GM23338 (cell line): Measurements from ENCODE around the gene EZR. TPM values are rescaled to one million over a fixed set of nuclear protein-coding genes. Genes with fewer than 3 reads are reported as not detected.

Experiments
- ATAC-seq: fragments of 200-7000 bp; cut with Tn5 transposase; 3 replicates; pipeline ENCODE4 v1.9.1; 2020
- DNase-seq: peaks from one replicate; pipeline ENCODE4 v3.0.0-alpha.2; 2015; ENCODE audit warnings: low spot score
- H2AFZ ChIP-seq: fragments of 200-600 bp; sonication (generic); 2 replicates; pipeline ENCODE4 v1.8.0; 2016; ENCODE audit warnings: antibody characterized with exemption, mild to moderate bottlenecking, moderate library complexity
- H3F3A ChIP-seq: fragments of 200-600 bp; sonication (generic); replicated peaks from 2 replicates; pipeline ENCODE4 v1.8.0; 2017; ENCODE audit warnings: antibody characterized with exemption, mixed run types, low read depth
- H3K27ac ChIP-seq: fragments of 200-600 bp; sonication (generic); 2 replicates; pipeline ENCODE4 v1.6.1; 2016; ENCODE audit warnings: low read depth
- H3K27me3 ChIP-seq: fragments of 200-600 bp; sonication (generic); 2 replicates; pipeline ENCODE4 v1.8.0; 2016; ENCODE audit warnings: mild to moderate bottlenecking, mixed run types, moderate library complexity; ENCODE audit not compliant: insufficient read depth
- H3K36me3 ChIP-seq: fragments of 200-600 bp; sonication (generic); 2 replicates; pipeline ENCODE4 v1.8.0; 2016; ENCODE audit warnings: mild to moderate bottlenecking; ENCODE audit not compliant: insufficient read depth
- H3K4me1 ChIP-seq: fragments of 200-600 bp; sonication (generic); 2 replicates; pipeline ENCODE4 v1.8.0; 2016; ENCODE audit warnings: mild to moderate bottlenecking, moderate library complexity; ENCODE audit not compliant: insufficient read depth
- H3K4me2 ChIP-seq: fragments of 200-600 bp; sonication (generic); 2 replicates; pipeline ENCODE4 v1.7.1; 2017; ENCODE audit warnings: mixed run types
- H3K4me3 ChIP-seq: fragments of 200-600 bp; sonication (generic); 2 replicates; pipeline ENCODE4 v1.6.1; 2016; ENCODE audit warnings: mixed run types
- H3K79me2 ChIP-seq: fragments of 200-600 bp; sonication (generic); replicated peaks from 2 replicates; pipeline ENCODE4 v1.8.0; 2017; ENCODE audit warnings: mild to moderate bottlenecking; ENCODE audit not compliant: insufficient read depth
- H3K9me2 ChIP-seq: fragments of 200-600 bp; sonication (generic); 2 replicates; pipeline ENCODE4 v1.8.0; 2017; ENCODE audit not compliant: insufficient read depth
- H4K20me1 ChIP-seq: fragments of 200-600 bp; sonication (generic); replicated peaks from 2 replicates; pipeline ENCODE4 v1.8.0; 2017; ENCODE audit warnings: mild to moderate bottlenecking; ENCODE audit not compliant: insufficient read depth
- H3K27ac Mint-ChIP-seq: 2 replicates; pipeline ENCODE4 v1.8.0; 2020; ENCODE audit warnings: inconsistent platforms, mild to moderate bottlenecking, moderate library complexity, mixed read lengths
- H3K27me3 Mint-ChIP-seq: 3 replicates; pipeline ENCODE4 v1.8.0; 2022; ENCODE audit warnings: low read depth, mild to moderate bottlenecking, moderate library complexity, mixed read lengths, inconsistent platforms; ENCODE audit not compliant: insufficient read depth, poor library complexity
- H3K36me3 Mint-ChIP-seq: 3 replicates; pipeline ENCODE4 v1.8.0; 2021; ENCODE audit warnings: low read depth, mild to moderate bottlenecking, inconsistent platforms, moderate library complexity, mixed read lengths
- H3K4me1 Mint-ChIP-seq: 3 replicates; pipeline ENCODE4 v1.8.0; 2020; ENCODE audit warnings: mild to moderate bottlenecking, inconsistent platforms, mixed read lengths
- H3K4me3 Mint-ChIP-seq: 3 replicates; pipeline ENCODE4 v1.8.0; 2021; ENCODE audit warnings: moderate library complexity, mild to moderate bottlenecking, inconsistent platforms, mixed read lengths
- H3K9me3 Mint-ChIP-seq: 3 replicates; pipeline ENCODE4 v1.8.0; 2020; ENCODE audit warnings: moderate library complexity, mild to moderate bottlenecking, inconsistent platforms, mixed read lengths
- CREB1 ChIP-seq: fragments of 250-450 bp; sonication (Bioruptor Pico); IDR thresholded peaks from 2 replicates; pipeline ENCODE4 v1.5.0; 2020; ENCODE audit warnings: low read depth, mild to moderate bottlenecking, moderate library complexity
- CTCF ChIP-seq, 2 experiments: fragments of 200-600 bp in 1 of 2; sonication (generic) in 1 of 2; conservative IDR thresholded peaks; 2 replicates each; pipeline versions ENCODE4 v1.5.1 to v1.6.1; 2016 to 2017; ENCODE audit warnings: antibody characterized with exemption in 2 of 2, low read depth in 2 of 2, mild to moderate bottlenecking in 2 of 2, moderate library complexity in 1 of 2
- EZH2 ChIP-seq: fragments of 200-600 bp; sonication (generic); IDR thresholded peaks from one replicate; pipeline ENCODE4 v1.8.0; 2017; ENCODE audit warnings: antibody characterized with exemption, mild to moderate bottlenecking, low read depth; ENCODE audit not compliant: unreplicated experiment
- EZH2phosphoT487 ChIP-seq: fragments of 200-600 bp; sonication (generic); IDR thresholded peaks from one replicate; pipeline ENCODE4 v1.8.1; 2018; ENCODE audit warnings: antibody characterized with exemption; ENCODE audit not compliant: unreplicated experiment
- JUNB ChIP-seq: IDR thresholded peaks from one replicate; pipeline ENCODE4 v1.6.1; 2016; ENCODE audit warnings: antibody characterized with exemption; ENCODE audit not compliant: unreplicated experiment
- NANOG ChIP-seq: IDR thresholded peaks from 2 replicates; pipeline ENCODE4 v1.6.1; 2016; ENCODE audit warnings: antibody characterized with exemption, borderline replicate concordance
- POLR2AphosphoS5 ChIP-seq: IDR thresholded peaks from 2 replicates; pipeline ENCODE4 v1.6.1; 2016; ENCODE audit warnings: antibody characterized with exemption, low read depth
- STAT1 ChIP-seq: IDR thresholded peaks from one replicate; pipeline ENCODE4 v1.6.1; 2016; ENCODE audit warnings: antibody characterized with exemption; ENCODE audit not compliant: unreplicated experiment
- ZNF114 ChIP-seq: fragments of 250-450 bp; sonication (Bioruptor Pico); IDR thresholded peaks from 2 replicates; pipeline ENCODE4 v1.5.0; 2020; ENCODE audit warnings: mild to moderate bottlenecking, moderate library complexity
- ZNF331 ChIP-seq: fragments of 250-450 bp; sonication (Bioruptor Pico); IDR thresholded peaks from 2 replicates; pipeline ENCODE4 v1.5.0; 2020; ENCODE audit warnings: low read depth, mild to moderate bottlenecking, moderate library complexity
- polyA plus RNA-seq: library from polyadenylated mRNA; unstranded; fragments of >200 nt; fragmentation: Nextera tagmentation; extraction: Ambion mirVana; gene quantifications from 2 replicates; pipeline ENCODE4 v1.2.1, GENCODE V29; 2016
- total RNA-seq: library from RNA; depleted of rRNA; stranded (reverse); fragments of >200 nt; shearing (Covaris generic); gene quantifications from 2 replicates; pipeline ENCODE4 v1.2.3, GENCODE V29; 2014
- TF ChIP-seq, protein P1 (sequence below): IDR thresholded peaks from 2 replicates; pipeline ENCODE4 v1.6.1; 2016; ENCODE audit warnings: antibody characterized with exemption
- TF ChIP-seq, protein P2 (sequence below): fragments of 250-450 bp; sonication (Bioruptor Pico); IDR thresholded peaks from 2 replicates; pipeline ENCODE4 v1.5.0; 2020; ENCODE audit warnings: mild to moderate bottlenecking, moderate library complexity
- TF ChIP-seq, protein P3 (sequence below): IDR thresholded peaks from one replicate; pipeline ENCODE4 v1.6.1; 2018; ENCODE audit warnings: antibody characterized with exemption; ENCODE audit not compliant: unreplicated experiment

EZR gene
- total and polyA plus RNA-seq, 2 experiments from 2014 or later: 199 to 208 TPM

DNA sequence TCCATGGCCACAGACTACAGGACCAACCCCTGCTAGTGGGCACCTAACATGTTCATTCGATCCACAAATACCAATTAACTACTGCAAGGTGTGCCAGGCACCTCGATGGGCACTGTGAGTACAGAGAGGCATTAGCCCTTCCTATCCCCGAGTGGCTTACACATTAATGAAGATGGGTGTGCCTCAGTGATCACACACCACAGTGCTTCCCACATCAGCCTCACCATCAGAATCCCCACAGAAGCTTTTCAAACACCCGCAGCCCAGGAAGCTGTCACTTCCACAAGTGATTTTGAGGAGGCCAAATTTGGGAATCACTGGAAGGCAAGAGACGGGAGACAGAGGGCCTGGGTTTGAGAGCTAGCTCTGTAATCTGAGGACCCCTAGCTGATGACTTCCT is 23.7 kb downstream of the EZR start:
- peaks cover 14% of the 10 kb centered on the region for H3K27me3 Mint-ChIP-seq
- no peak overlapping the region for H3K4me3 Mint-ChIP-seq
- Histone ChIP-seq H3K27me3 (no peaks in the 10 kb centered on the region), H3K27ac (no peak overlapping the region; the same call in 1 of the 2 replicates), H2AFZ (no peak overlapping the region), H3K4me2 (no peak overlapping the region), H3K4me1 (peaks cover 58% of the 10 kb centered on the region), H3K9me2 (no peaks in the 10 kb centered on the region), H3K79me2 (peaks cover 100% of the 10 kb centered on the region), H3F3A (no peaks in the 10 kb centered on the region), H3K4me3 (no peak overlapping the region), H4K20me1 (peaks cover 83% of the 10 kb centered on the region), H3K36me3 (no peaks in the 10 kb centered on the region)
- TF ChIP-seq, protein P1, sequence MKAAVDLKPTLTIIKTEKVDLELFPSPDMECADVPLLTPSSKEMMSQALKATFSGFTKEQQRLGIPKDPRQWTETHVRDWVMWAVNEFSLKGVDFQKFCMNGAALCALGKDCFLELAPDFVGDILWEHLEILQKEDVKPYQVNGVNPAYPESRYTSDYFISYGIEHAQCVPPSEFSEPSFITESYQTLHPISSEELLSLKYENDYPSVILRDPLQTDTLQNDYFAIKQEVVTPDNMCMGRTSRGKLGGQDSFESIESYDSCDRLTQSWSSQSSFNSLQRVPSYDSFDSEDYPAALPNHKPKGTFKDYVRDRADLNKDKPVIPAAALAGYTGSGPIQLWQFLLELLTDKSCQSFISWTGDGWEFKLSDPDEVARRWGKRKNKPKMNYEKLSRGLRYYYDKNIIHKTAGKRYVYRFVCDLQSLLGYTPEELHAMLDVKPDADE: no peak
- TF ChIP-seq ZNF331 (CRISPR knock-in tag) (no peak), STAT1 (no peak), JUNB (no peak), POLR2AphosphoS5 (no peak), CREB1 (CRISPR knock-in tag) (no peak), CTCF (conservative IDR thresholded peaks at IDR 0.05; ENCODE audit: low read depth in 2 of 2) (no peak), NANOG (no peak), EZH2 (no peak), ZNF114 (no peak), EZH2phosphoT487 (no peak)
- TF ChIP-seq, protein P2, sequence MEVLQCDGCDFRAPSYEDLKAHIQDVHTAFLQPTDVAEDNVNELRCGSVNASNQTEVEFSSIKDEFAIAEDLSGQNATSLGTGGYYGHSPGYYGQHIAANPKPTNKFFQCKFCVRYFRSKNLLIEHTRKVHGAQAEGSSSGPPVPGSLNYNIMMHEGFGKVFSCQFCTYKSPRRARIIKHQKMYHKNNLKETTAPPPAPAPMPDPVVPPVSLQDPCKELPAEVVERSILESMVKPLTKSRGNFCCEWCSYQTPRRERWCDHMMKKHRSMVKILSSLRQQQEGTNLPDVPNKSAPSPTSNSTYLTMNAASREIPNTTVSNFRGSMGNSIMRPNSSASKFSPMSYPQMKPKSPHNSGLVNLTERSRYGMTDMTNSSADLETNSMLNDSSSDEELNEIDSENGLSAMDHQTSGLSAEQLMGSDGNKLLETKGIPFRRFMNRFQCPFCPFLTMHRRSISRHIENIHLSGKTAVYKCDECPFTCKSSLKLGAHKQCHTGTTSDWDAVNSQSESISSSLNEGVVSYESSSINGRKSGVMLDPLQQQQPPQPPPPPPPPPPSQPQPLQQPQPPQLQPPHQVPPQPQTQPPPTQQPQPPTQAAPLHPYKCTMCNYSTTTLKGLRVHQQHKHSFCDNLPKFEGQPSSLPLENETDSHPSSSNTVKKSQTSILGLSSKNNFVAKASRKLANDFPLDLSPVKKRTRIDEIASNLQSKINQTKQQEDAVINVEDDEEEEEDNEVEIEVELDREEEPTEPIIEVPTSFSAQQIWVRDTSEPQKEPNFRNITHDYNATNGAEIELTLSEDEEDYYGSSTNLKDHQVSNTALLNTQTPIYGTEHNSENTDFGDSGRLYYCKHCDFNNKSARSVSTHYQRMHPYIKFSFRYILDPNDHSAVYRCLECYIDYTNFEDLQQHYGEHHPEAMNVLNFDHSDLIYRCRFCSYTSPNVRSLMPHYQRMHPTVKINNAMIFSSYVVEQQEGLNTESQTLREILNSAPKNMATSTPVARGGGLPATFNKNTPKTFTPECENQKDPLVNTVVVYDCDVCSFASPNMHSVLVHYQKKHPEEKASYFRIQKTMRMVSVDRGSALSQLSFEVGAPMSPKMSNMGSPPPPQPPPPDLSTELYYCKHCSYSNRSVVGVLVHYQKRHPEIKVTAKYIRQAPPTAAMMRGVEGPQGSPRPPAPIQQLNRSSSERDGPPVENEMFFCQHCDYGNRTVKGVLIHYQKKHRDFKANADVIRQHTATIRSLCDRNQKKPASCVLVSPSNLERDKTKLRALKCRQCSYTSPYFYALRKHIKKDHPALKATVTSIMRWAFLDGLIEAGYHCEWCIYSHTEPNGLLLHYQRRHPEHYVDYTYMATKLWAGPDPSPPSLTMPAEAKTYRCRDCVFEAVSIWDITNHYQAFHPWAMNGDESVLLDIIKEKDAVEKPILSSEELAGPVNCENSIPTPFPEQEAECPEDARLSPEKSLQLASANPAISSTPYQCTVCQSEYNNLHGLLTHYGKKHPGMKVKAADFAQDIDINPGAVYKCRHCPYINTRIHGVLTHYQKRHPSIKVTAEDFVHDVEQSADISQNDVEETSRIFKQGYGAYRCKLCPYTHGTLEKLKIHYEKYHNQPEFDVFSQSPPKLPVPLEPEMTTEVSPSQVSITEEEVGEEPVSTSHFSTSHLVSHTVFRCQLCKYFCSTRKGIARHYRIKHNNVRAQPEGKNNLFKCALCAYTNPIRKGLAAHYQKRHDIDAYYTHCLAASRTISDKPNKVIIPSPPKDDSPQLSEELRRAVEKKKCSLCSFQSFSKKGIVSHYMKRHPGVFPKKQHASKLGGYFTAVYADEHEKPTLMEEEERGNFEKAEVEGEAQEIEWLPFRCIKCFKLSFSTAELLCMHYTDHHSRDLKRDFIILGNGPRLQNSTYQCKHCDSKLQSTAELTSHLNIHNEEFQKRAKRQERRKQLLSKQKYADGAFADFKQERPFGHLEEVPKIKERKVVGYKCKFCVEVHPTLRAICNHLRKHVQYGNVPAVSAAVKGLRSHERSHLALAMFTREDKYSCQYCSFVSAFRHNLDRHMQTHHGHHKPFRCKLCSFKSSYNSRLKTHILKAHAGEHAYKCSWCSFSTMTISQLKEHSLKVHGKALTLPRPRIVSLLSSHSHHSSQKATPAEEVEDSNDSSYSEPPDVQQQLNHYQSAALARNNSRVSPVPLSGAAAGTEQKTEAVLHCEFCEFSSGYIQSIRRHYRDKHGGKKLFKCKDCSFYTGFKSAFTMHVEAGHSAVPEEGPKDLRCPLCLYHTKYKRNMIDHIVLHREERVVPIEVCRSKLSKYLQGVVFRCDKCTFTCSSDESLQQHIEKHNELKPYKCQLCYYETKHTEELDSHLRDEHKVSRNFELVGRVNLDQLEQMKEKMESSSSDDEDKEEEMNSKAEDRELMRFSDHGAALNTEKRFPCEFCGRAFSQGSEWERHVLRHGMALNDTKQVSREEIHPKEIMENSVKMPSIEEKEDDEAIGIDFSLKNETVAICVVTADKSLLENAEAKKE (CRISPR knock-in tag): no peak
- TF ChIP-seq, protein P3, sequence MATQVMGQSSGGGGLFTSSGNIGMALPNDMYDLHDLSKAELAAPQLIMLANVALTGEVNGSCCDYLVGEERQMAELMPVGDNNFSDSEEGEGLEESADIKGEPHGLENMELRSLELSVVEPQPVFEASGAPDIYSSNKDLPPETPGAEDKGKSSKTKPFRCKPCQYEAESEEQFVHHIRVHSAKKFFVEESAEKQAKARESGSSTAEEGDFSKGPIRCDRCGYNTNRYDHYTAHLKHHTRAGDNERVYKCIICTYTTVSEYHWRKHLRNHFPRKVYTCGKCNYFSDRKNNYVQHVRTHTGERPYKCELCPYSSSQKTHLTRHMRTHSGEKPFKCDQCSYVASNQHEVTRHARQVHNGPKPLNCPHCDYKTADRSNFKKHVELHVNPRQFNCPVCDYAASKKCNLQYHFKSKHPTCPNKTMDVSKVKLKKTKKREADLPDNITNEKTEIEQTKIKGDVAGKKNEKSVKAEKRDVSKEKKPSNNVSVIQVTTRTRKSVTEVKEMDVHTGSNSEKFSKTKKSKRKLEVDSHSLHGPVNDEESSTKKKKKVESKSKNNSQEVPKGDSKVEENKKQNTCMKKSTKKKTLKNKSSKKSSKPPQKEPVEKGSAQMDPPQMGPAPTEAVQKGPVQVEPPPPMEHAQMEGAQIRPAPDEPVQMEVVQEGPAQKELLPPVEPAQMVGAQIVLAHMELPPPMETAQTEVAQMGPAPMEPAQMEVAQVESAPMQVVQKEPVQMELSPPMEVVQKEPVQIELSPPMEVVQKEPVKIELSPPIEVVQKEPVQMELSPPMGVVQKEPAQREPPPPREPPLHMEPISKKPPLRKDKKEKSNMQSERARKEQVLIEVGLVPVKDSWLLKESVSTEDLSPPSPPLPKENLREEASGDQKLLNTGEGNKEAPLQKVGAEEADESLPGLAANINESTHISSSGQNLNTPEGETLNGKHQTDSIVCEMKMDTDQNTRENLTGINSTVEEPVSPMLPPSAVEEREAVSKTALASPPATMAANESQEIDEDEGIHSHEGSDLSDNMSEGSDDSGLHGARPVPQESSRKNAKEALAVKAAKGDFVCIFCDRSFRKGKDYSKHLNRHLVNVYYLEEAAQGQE: no peak
- no peaks in the 10 kb centered on the region for H3K9me3 Mint-ChIP-seq
- H3K27ac Mint-ChIP-seq: no peak overlapping the region
- DNase-seq (no peak), ATAC-seq (no peak)
- H3K36me3 Mint-ChIP-seq: peaks cover 40% of the 10 kb centered on the region
- H3K4me1 Mint-ChIP-seq: peaks cover 67% of the 10 kb centered on the region
